HG03060 (cell line): ENCODE measurements around the gene SMAGP.
"Not testable (repeated sequence)": the region's sequence is repeated elsewhere in the genome, so short reads cannot be mapped to it uniquely, and the experiment has no call there.

Experiments used
- ATAC-seq: cut with Tn5 transposase; IDR thresholded peaks from one replicate; pipeline ENCODE4 v1.9.1; 2021; ENCODE audit warnings: low read depth, moderate number of reproducible peaks; ENCODE audit not compliant: unreplicated experiment

The SMAGP gene

DNA sequence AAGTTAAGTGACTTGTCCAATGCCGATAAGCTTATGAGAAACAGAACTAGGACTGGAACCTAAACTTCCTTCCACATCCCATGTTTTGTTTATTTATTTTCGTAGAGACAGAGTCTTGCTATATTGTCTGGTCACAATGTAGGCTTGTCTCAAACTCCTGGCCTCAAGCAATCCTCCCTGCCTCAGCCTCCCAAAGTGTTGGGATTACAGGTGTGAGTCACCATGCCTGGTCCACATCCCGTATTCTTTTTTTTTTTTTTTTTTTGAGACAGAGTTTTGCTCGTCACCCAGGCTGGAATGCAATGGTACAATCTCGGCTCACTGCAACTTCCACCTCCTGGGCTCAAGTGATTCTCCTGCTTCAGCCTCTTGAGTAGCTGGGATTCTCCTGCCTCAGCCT is 43.1 kb downstream of the SMAGP start:
- ATAC-seq = not testable (repeated sequence)

GRCh38 chr12:51225771-51226170 is 44.4 kb downstream of the SMAGP start:
- ATAC-seq = no peak

- no peak for ATAC-seq
Measured at GRCh38 chr12:51225234-51225633, 45.0 kb downstream of the SMAGP start.

DNA sequence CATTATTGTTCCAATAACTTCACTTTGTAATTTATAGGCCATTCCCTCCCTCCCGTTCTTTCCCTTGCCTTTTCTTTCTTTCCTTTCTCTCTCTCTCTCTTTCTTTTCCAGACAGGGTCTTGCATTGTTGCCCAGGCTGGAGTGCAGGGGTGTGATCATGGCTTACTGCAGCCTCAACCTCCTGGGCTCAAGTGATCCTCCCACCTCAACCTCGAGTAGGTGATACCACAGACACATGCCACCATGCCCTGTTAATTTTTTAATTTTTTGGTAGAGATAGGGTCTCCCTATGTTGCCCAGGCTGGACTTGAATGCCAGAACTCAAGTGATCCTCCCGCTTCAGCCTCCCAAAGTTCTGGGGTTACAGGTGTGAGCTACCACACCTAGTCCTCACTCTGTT is 45.6 kb downstream of the SMAGP start:
- no peak for ATAC-seq

DNA sequence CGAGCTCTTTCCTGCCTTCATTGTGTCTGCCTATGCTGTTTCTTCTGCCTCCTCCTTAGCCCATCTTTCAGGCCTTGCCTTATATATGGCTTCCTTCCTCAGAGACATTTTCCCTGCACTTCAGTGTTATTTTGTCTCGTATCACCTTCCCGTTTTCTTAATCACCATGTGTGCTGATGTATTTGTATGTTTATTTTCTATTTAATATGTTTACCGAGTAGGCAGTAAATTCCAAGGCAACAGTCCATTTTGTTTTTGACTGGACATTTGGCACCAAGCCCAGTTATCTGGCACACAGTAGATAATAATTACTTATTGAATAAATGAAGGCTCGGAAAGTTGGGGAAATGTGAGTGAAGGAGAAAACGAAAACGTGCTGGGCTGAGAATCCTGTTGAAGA is 47.8 kb downstream of the SMAGP start:
- ATAC-seq = no peak

DNA sequence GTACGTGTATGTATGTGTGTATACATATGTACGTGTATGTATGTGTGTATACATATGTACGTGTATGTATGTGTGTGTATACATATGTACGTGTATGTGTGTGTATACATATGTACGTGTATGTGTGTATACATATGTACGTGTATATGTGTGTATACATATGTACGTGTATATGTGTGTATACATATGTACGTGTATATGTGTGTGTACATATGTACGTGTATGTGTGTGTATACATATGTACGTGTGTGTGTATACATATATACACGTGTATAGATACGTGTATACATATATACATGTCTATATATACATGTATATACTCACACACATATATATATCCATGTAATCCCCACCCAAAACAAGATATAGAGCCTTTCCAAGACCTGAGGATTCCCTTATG is 50.4 kb downstream of the SMAGP start:
- not testable (repeated sequence) for ATAC-seq

GRCh38 chr12:51219322-51219721 is 50.9 kb downstream of the SMAGP start:
- no peak for ATAC-seq

DNA sequence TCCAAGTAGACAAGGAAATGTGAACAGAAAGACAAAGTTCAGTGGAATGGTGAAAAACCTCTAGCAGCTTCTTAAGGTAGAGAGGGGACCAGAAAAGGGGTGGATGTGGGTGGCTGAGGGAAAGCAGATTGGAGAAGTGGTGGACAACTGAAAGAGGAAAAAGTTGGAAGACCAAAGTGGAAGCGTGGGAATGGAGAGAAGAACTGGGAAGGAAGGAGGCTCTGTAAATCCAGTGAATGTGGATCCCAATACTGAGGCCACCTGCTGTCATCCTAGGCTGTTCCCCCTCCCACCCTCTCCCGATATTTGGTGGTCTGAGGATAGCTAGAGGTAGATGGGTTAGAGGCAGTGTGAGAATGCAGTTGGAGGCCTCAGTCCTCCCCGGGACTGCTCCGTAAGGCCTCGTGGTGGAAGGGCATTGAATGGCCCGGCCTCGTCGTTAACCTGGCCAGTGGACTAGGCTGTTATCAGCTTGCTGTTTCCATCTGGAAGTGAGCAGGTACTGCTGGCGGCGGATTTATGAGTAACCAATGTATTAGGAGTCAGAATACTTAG is 51.5 kb downstream of the SMAGP start:
- ATAC-seq = no peak

GRCh38 chr12:51217968-51218606 is 52.1 kb downstream of the SMAGP start, which contains the start of gene POU6F1:
Gene POU6F1 (minus strand): TSS chr12:51218062. CDS start chr12:51206836, 11,226 bp downstream.
- no peak for ATAC-seq

DNA sequence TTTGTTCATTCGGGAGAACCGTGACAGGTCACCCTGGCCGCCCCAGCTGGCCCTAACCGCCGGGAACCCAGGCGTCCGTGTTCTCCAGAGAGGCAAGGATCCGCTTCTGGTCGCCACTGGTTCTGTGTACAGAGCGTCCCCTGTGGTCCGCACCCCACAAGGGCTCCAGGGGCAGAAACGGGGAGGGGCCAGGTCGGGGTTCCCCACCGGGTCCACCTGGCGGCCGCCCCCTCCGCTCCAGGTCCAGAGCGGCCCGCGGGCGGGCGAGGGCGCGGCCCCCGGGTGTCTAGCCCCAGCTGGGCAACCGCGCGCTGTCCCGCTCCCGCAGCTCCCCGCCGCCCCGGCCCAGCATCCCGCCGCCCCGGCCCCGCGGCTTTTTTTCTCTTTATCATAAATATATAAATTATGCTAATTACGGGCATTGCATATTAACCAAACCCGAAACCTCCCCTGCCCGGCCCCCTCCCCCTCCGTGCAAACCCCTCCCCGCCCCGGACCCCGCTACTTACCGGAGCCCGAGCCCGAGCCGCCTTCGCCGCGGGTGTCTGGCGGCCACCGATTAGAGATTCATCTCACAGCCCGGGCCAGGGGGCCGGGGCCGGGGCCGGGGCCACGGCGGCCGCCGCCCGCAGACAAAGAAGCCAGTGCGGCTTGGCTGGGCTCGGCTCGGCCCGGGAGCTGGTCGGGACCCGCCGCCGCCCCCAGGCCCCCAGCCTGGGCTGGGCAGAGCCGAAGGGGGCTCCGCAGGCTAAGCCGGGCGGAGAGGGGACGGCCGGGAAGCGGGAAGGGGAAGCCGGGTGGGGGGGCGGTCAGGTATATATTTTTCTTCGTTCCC is 52.9 kb downstream of the SMAGP start:
- ATAC-seq = no peak

DNA sequence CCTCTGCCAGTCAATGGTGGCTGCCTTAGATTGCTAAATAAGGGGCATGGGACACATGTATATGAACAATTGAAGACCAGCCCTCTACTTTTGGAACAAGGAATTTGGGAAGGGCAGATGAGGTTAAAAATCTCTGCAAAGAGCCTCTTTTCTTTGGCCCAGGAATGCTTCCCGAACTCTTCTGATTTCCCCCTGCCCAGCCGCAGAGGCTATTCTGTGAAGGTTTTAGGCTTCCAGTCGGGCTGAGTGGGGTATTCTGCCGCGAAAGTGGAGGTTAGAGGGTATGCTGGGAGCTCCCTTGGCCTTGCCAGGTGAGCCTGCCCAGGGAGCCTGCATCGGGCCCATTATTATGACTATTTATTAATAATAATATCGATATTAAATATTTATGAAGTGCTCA is 53.6 kb downstream of the SMAGP start:
- ATAC-seq = no peak

DNA sequence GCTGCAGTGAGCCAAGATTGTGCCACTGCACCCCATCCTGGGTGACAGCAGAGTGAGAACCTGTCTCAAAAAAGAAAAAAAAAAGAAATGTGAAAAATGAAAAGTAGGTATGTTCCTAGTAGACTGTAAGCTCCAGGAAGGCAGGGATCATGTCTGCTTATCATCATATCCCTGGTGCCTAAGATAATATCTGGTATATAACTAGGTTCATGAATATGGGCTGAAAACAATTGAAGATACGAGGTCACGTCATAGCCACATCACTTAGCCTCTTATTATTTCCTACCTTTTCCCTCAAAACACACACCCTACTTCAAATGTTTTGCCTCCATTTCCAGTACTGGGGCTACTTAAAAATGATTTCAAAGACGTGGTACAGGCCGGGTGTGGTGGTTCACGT is 55.3 kb downstream of the SMAGP start:
- ATAC-seq = no peak

DNA sequence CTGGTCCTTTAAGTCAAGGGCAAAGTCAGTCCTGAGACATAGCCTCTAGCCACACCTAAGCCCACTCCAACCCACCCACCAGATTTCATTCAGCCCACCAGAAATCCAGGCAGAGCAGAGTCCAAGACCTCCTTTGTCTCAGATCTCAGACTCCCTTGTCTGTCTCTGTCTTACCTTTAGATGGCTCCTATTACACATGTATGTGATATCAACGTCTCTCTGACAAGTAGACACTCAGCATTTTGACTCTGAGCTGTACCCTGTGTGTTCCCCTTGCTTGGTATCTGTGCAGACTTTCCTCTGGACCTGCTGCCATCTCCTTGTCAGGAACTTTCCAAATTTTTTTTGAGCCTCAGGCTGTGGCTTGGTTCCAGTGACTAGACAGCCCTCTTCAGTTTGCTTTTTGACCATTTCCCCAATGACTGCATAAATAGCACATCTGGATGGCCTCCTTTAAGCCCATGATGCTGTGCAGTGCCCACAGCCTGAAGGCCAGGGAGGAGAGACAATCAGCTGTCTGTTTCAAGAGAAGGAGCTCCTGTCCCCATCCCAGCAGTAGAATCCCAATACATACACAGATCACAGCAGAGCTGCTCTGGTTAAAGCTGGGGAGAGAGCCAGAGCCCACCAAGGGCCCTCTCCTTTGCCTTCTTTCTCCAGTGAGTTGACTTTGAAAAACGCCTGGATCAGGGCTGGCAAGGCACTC is 59.4 kb downstream of the SMAGP start:
- ATAC-seq = no peak

DNA sequence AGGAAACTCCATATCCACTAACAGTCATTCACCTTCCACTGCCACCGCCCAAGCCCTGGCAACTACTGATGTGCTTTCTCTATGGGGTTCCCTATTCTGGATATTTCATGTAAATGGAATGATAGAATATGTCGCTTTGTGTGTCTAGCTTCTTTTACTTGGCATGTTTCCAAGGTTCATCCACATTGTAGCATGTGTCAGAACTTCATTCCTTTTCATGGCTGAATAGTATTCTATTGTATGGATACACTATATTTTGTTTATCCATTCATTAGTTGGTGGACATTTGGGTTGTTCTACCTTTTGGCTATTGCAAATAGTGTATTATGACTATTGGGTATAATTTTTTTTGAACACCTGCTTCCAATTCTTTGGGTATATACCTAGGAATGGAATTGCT is 61.0 kb downstream of the SMAGP start:
- no peak for ATAC-seq

DNA sequence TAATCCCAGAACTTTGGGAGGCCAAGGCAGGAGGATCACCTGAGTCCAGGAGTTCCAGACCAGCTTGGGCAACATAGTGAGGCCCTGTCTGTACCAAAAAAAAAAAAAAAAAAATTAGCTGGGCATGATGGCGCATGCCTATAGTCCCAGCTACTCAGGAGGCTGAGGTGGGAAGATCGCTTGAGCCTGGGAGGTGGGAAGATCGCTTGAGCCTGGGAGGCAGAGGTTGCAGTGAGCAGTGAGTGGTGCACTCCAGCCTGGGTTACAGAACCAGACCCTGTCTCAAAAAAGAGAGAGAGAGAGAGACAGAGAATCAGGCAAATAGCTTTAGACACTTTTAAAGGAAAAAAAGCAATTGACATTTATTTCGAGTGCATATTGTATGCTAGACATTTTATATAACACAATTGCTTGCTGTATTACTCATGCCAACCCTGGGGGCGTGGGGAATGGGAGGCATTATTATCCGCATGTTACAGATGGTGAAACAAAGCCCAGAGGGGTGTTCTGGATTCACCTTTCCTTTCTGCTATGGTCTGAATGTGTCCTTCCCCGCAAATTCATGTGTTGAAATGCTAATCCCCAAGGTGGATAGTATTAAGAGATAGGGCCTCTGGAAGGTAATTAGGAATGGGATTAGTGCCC is 62.1 kb downstream of the SMAGP start:
- no peak for ATAC-seq

- ATAC-seq = no peak
Measured at GRCh38 chr12:51205350-51205749, 64.9 kb downstream of the SMAGP start.

DNA sequence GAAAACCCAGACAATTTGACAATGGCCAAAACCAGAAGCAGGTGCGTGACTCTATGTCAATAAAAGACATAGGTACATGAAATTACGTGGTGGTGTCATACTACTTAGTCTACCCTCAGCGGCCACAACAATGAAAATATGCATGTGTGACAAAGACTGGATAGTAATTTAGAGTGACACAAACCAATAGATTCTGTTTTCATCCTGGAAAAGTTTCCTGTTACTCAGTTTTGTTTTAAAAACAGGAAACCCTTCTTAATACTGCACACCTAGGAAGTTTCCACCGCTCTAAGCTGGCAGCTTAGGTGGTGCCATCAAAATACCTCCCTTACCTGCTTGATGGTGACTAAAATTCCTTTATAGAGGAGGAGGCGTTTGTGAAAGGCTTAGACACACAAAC is 67.5 kb downstream of the SMAGP start:
- ATAC-seq = no peak

GRCh38 chr12:51200806-51201205 is 69.4 kb downstream of the SMAGP start:
- no peak for ATAC-seq

GRCh38 chr12:51200156-51200555 is 70.1 kb downstream of the SMAGP start:
- ATAC-seq = no peak

- no peak for ATAC-seq
Measured at GRCh38 chr12:51199366-51199945, 70.8 kb downstream of the SMAGP start.
